Hematopoietic multipotent progenitor cell treated with erythropoietin and hydrocortisone succinate and interleukin-3 and kit ligand, for 8 days (in vitro differentiated cells): ENCODE data around the gene TMEM164.
"Not testable (repeated sequence)": the region's sequence is repeated elsewhere in the genome, so short reads cannot be mapped to it uniquely, and the experiment has no call there.

Source experiments
- DNase-seq: peaks from one replicate; pipeline ENCODE4 v3.0.0-alpha.2; 2015

TMEM164 gene

DNA sequence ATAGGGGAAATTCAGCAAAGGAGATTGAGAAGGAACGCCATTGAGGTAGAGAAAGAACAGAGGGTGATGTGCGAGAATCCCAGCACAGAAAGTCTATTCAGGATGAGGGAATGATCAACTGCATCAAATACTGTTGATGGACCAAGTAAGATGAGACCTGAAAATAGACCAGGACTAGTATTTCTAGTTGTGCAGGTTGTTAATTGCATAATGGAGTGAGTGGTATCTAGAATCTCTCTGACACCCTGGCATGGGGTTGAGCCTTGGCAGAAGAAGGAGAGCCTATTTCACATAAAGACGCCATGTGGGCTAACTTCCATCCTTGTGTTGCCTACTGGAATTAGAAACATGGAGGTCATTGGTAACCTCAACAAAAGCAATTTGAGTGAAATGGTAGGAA, 135.6 kb downstream of the TMEM164 start:
- DNase-seq: no peak

GRCh38 chrX:110139172-110139571, 136.3 kb downstream of the TMEM164 start:
- DNase-seq: no peak

DNA sequence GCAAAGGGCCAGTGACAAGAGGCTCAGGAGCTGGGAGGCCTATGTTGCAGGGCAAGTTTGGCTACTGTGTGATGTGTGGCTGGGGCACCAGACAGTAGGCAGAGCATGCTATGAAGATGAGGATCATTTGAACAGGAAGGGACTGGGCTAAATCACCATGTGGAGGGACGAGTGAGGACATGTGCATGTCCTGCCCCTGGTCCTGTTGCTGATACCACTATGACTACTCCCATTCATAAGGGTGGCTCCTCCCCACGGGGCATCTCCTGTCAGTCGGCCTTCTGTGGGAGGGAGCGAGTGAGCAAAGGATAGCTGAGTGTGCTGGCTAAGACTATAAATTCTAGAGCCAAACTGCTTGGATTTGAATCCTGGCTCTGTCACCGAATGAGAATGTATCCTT, 139.2 kb downstream of the TMEM164 start:
- peak; percentile 30 for DNase-seq

GRCh38 chrX:110143454-110144210, 140.7 kb downstream of the TMEM164 start:
- no peak for DNase-seq

DNA sequence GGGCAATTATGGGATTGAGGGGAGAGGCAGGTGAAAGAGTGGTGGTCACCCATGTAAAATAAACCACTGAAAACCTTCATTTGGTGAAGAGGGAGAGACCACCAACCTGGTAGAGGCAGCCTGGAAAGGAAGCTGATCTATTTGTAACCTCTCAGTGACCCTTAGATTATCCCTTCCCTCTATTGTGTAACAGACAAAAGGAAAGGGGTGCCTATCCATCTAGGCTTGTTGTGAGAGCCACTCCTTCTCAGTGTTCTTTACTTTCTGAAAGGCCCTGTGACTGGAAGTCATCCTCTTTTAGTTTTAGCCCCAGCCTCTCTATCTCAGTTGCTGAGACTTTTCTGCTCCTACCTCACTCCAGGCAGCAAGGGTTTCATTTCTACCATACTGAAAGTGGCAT, 142.4 kb downstream of the TMEM164 start:
- no peak for DNase-seq

DNA sequence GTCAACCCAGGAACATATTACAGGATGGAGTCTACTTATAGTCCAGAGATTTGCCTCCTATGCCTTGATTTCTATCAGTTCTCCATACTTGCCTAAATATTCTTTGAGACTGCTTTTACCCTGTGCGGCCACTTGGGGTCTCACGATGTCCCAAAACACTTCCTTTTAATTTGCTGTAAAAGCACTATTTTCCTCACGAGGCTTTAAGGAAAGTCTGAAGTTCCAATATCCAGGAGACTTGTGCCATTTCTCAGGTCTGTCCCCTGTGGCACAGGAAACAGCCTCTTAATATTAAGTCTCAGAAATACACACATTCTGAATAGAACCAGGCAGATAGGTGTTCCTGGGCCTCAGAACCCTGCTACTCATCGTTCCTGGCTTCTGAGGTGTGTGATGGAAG, 142.9 kb downstream of the TMEM164 start:
- peak; percentile 45 for DNase-seq

DNA sequence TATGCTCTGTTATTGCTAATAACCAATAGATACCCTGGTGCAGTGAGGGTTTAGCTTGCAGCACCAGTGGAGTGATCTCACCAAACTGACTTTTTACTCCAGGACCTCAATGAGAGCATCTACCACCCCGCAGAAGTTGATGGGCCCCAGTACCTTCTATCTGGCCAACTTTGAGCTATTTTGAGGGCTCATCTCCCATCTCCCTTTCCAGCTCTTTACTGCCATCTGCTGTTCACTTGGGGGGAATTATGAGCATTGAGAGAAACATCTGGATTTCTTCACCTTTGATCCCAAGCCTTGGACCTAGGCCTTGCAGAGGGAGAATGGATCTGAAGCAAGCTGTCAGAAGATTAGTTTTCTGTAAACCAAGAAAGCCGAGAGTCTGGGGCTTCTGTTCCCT, 143.6 kb downstream of the TMEM164 start:
- DNase-seq: peak; percentile 77

DNA sequence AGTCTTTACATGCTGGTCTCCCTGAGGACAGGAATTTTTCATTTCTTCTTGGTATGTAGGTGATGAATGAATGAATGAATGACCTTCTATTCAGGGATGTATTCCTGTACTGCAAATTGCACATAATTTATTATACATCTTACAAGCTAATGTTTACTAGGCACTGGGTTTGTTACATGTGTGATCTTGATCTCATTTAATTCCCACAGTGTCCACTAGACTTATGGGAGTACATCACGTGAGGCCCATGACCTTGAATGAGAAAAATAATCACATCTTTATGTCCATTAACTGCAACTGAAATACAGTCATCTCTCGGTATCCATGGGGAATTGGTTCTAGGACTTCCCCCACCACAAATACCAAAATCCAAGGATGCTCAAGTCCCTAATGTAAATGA, 150.3 kb downstream of the TMEM164 start:
- no peak for DNase-seq

DNA sequence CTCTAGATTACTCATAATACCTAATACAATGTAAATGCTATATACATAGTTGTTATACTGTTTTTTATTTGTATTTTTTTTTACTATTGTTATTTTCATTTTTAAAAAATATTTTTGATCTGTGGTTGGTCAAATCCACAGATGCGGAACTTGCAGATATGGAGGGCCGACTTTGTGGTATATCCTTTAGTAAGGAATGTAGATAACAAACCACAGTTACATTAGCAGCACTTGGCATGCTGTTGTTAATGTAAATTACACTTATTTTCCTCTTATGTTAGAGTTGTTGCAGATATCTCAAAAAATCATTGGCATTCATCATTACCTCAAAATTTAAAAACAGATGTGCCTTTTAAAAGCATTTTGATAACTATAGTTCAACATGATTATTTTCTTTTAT, 151.0 kb downstream of the TMEM164 start:
- DNase-seq: peak; percentile 42

DNA sequence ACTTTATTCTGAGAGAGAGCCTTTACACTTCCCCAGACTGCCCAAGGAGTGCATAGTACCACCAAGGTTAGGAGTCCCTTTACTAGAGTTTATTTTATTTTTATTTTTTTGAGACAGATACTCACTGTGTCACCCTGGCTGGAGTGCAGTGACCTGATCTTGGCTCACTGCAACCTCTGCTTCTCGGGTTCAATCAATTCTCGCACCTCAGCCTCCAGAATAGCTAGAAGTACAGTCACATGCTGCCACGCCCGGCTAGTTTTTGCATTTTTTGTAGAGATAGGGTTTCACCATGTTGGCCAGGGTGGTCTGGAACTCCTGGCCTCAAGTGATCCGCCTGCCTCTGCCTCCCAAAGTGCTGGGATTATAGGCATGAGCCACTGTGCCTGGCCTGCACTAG, 151.4 kb downstream of the TMEM164 start:
- not testable (repeated sequence) for DNase-seq

DNA sequence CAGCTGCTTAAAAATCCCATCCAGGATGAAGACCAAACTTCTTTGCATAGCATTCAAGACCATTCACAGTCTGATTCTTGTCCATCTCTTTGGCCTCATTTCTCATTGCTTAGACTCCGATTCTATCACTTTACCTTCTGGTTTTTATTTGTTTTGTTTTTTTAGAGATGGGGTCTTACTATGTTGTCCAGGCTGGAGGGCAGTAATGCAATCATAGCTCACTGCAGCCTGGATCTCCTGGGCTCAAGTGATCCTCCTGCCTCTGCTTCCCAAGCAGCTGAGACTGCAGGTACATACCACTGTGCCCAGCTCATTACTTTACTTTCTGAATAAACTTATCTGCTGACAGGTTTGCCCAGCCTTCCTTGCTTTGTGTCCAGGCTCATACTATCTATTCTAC, 152.8 kb downstream of the TMEM164 start:
- DNase-seq: no peak

- no peak for DNase-seq
Measured at GRCh38 chrX:110156167-110156754, 153.3 kb downstream of the TMEM164 start.

- DNase-seq: peak; percentile 39
Measured at GRCh38 chrX:110157444-110157843, 154.5 kb downstream of the TMEM164 start.

GRCh38 chrX:110159235-110159634, 156.3 kb downstream of the TMEM164 start:
- no peak for DNase-seq

DNA sequence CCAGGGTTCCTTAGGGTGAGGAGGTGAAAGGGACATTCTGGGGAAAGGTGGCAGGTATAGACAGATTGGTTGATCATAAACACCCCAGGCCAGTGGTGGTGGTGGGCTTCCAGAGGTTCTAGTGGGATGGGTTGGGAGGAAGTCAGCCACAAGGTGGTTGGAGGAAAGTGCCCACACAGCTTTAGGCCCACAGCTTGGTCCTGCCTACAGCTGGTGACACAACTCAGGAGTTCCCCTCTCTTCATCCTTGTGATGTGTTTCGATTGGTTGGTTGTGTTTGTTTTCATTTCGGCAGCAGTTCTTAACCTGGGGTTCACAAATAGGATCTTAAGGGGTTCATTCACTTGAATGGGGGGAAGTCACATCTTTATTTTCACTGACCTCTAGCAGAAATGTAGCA, 157.0 kb downstream of the TMEM164 start:
- DNase-seq: no peak

DNA sequence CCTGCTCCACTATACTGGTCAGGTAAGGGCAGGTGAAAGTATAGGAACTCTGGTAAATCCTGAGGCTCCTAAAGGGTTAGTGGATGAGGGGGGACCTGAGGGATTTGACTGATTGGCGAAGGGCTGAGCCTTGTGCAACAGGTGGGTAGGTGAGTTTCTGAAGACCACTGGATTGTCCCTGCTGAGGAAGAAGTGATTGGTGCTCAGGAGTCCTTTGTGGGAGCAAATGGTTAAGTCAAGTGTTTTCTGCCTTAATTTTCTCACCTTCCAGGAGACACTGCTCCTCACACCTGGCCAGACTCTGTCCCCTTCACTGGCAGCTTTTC, 158.4 kb downstream of the TMEM164 start:
- DNase-seq: no peak

DNA sequence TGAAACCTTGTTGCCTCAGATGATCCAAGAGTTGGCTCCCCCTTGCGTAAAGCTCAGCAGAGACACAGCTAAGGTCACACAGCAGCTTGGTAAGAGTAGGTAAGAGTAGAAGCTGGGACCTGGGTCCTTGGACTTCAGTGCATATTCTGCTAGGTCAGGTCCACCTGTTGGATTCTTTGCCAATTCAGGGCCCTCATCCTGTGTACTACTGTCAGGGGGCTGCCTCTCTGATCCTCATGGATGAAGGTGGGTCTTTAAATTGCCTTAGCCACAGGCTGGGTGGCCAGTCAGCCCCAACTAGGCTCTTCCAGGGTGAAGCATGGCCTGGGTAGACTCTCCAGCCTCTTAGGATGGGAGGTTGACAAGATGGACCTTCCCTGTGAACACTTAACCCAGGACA, 159.2 kb downstream of the TMEM164 start:
- no peak for DNase-seq

- DNase-seq: no peak
Measured at GRCh38 chrX:110162867-110163266, 160.0 kb downstream of the TMEM164 start.

- DNase-seq: no peak
Measured at GRCh38 chrX:110163488-110163887, 160.6 kb downstream of the TMEM164 start.

DNA sequence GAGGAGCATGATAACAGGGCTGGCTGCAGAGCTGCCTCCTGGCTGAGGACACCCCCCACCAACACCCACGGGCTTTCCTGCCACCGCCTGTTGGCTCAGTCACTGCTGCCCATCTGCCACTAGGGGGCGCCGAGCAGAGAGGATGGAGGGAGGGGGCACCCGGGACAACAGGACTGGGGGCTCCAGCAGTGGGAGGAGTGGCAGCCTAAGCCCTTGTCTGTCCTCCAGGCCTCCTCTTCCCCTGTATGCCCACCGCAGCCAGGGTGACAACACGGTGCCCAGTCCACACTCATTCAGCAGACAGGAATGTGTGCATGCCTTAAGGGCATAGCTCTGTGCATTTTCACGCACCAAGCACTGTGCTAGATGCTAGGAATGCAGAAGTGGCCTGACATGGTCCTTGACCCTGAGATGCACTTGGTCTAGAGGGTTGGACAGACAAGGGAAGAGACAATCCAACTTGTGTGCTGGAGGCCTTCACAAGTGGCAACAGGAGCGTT, 165.1 kb downstream of the TMEM164 start:
- DNase-seq: peak; percentile 79

- no peak for DNase-seq
Measured at GRCh38 chrX:110168585-110168984, 165.7 kb downstream of the TMEM164 start.

DNA sequence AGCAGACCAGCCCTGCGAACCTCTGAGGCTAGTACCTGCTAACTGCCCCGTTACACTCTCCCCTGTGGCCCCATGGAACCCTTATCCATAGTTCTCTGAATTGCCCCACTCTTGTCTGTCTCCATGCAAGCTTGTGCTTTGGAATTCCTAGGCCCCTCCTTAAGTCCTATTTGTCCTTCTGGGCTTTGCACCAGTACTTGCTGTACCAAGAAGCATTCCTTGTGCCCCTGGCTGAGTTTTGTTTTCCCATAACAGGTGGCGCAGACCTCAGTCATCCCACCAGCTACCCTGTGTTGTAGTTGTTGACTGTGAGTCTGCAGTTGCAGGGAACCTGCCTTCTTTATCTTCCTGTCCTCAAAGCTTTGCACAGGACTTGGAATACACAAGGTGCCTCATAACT, 167.1 kb downstream of the TMEM164 start:
- no peak for DNase-seq

DNA sequence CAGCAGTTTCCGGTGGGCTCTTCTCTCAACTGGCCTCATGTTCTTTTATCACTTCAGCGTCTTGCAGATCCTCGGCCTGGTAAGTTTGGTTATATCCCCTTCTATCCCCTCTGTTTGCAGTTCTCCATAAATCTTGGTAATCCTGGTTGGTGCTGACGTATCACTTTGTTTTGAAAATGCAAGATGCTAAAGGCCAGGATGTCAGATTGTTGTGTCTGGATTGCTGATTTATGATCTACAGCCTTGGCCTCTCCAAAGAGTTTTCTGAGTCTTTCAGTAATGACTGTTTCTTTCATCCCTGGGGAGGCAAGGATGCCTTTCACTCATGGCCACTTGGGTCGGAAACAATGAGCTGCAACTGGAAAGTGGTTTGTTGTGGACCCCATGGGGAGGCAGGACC, 168.5 kb downstream of the TMEM164 start:
- no peak for DNase-seq

DNA sequence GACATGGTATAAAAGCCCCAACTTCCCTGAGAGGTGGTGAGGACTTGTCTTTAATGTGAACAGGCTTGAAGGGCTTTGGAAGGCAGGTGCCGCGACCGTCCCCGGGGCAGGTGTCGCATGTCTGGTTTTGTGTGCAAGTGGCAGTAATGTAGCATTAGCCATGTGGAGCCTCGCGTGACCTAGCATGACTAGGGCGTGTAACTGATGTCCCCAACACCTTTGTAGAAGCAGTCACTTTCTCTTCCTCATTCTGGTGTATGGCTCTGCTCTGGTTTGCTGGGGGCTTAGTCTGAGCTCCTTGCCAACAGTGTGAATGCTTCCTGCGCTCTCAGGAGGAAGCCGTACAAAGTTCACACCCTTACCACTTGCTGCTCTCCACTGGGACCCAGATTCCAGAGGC, 169.3 kb downstream of the TMEM164 start:
- DNase-seq: no peak
